ENCODE measurements around the gene RERE. TPM values are rescaled to one million over a fixed set of nuclear protein-coding genes. Genes with fewer than 3 reads are reported as not detected.

Gene RERE
- total RNA-seq, 1 donor from 2014 or later = 1,626 TPM

DNA sequence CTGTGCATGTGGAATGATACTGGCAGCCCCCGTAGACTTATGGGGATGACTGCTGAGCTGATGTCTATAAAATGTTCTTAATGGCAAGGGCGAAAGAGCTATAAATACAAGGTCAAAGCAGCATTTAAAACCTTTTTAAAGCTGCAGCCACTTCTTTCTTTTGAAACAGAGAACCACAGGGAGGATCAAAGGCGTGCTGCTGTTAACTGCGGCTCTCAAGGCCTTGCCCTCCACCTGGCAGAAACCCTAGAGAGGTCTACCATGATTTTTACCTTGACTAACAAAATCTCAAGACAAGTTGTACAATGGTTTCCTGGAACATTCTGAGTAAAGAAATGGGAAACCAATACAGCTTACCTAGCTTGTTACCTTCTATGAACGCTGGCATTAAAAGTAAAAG is 409.8 kb downstream of the RERE start:
- FAIRE-seq = no peak
- DNase-seq (ENCODE audit: low spot score in 2 of 2) = no peak

DNA sequence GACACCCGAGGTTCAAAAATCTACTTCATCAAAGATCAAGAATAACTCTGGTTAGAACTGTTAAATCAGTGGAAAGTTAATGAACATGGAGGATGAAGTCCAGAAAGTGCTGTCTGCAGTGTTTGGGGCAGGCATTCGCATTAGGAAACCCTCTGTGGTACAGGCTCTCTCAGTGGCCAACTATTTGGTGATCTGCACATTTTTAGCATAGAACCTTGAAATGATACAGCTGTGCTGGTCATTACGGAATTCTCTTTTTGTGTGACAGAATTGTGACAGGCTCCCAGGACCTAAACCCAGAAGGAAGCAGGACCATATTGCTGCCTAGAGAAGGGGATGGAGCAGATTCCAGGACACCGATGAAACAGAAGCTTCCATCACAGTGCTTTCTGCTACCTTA is 410.5 kb downstream of the RERE start:
- no peak for DNase-seq (ENCODE audit: low spot score in 2 of 2)
- FAIRE-seq = no peak

DNA sequence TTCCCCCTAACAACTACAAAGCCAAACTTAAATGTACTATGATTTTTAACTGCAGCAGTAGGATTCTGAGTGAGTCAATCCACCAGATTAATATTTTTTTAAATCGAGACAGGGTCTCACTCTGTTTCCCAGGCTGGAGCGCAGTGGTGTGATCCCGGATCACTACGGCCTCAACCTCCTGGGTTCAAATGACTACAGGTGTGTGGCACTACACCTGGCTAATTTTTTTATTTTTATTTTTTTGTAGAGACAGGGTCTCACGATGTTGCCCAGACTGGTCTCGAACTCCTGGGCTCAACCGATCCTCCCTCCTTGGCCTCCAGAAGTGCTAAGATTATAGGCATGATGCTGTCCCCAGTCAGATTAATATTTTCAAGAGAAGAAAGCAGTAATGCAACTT is 411.4 kb downstream of the RERE start:
- FAIRE-seq (no peak), DNase-seq (ENCODE audit: low spot score in 2 of 2) (no peak)

DNA sequence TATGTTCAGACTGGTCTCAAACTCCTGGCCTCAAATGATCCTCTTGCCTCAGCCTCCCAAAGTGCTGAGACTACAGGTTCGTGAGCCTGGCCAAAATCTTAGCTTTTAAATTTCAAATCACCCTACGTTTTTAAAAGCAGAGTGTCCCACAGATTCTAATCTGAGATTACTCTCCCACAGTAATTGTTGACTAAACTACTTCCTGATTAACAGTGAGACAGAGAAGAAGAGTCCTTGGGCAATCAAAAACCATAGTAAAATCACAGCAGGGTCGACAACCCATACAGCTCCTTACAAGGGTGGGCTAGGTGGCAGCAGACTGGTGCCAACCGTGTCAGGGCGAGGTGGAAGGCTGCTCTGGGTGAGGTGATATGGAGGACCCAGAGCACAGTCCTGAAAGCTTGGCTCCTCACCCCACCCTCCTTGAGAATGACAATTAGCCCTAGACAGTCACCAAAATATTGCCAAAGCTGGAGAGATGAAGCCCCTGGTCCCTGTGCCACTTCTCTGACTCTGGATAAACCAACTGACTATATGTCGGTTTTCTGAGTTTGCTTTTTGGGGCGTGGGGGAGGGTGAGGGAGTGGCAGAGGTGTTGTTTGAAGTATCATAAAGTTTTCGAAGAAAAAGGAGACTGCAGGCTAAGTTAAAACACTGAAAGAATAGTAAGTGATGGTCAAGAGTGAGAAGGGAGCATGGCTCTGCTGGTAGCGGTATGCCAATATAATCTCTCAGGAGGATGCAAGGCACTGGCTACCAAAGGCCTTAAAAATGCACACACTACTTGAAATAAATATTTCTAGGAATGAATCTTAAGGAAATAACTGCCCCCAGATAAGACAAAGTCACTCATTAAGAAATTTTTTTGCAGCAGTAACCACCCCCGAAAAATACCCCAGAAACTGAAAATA is 412.7 kb downstream of the RERE start:
- no peak for DNase-seq (ENCODE audit: low spot score in 2 of 2)
- FAIRE-seq = no peak

DNA sequence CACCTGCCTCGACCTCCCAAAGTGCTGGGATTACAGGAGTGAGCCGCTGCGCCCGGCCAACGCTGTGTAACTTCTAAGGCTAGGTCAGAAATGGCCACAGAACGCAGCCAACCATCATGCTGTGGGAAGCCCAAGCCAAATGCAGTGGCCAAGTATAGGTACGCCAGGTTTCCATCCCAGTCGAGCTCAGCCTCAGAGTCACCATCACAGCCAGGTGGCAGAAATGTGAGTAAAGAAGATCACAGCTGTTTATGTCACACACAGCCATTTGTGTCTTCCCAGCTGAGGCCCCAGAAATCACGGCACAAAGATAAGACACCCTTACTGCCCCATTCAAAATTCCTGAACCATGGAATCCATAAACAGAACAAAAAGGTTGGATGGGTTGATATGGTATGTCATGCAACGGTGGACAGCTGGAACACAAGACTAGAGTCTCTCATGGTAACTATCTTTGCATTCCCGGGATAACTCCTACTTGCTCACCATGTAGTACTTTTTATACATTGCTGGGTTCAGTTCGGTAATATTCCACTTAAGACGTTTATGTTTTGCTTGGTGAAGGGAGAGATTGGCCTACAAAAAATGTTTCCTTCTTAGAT is 415.2 kb downstream of the RERE start:
- FAIRE-seq (no peak), DNase-seq (ENCODE audit: low spot score in 2 of 2) (no peak)

DNA sequence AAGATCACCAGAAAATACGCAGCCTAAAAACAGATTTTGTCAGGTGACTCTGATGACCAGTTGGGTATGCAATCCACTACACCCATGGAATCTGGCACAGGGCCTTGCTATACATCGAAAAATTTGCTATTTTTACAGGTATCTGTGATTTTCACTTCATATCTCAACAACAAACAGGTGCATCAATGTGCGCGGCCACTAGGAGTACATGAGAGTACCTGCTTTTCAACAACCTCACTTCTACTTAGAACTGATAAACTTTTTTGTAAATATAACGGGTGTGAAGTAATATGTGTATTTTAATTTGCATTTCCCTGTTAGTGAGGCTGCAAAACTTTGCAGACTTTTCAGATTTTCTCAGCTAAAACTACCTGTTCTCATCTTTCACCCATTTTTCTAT is 418.8 kb downstream of the RERE start:
- no peak for DNase-seq (ENCODE audit: low spot score in 2 of 2)
- no peak for FAIRE-seq

DNA sequence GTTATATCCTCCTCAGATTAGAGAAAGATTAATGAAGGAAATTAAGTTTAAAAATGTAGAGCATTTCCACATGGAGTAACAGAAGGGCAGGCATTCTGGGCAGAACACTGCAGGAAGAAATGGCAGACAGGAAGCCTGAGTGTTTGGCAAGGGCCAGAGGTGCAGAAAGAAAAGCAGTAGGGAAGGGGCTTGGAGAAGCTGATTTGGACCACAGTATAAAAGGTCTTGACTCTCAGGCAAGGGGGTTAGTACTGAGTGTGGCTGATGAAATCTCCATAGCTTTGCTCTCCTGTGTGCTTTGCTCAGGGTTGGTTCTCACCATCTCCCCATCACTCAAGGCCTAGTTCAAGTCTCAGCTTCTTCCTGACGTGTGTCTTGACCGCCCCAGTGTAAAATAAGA is 419.4 kb downstream of the RERE start:
- no peak for DNase-seq (ENCODE audit: low spot score in 2 of 2)
- FAIRE-seq = no peak

DNA sequence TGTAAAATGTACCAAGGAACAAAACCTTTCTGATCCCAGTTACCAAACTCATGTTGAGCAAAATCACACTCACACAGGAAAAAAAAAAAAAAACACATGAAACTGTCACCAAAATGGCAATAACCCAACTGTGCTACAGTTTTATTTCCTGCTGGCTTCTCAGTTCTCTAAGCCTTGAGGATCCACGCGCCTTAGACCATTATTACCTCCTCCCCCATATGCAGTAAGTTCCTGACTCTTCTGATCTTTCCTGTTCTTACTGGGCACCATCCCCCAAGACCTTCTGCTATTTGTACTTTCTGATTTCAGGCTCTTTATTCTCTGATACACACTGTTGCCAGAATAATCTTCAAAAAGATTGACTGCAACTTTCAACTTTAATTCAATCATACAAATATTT is 419.9 kb downstream of the RERE start:
- no peak for FAIRE-seq

DNA sequence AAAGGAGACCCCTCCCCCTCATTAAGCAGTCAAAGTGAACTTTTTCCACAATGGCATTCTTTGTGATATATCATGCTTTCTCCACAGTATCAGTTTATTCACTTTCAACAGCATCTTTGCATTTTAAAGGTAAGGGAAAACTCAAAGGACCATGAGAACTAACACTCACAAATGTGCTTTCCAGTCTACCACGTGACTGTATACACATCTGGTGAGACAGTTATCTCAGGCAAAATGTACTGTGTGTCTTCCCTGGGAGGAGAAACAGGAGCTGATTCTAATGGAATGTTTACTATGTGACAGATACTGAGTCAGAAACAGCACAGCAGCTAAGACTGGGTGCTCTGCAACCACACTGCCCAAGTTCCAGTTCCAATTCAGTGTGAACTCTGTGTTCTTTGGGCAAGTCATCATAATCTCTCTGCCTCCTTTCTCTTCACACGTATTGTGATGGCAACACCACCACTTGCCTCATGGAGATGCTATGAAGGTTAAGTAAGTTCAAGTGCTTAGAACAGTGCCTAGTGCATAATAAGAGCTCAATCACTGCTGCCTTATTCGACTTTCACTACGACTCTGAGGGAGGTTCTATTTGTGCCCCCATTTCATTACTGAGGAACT is 420.5 kb downstream of the RERE start:
- FAIRE-seq = no peak
- no peak for DNase-seq (ENCODE audit: low spot score in 2 of 2)

More for the DNA sequence above, 419.9 kb downstream of the RERE start:
- DNase-seq (ENCODE audit: low spot score in 2 of 2) = no peak

DNA sequence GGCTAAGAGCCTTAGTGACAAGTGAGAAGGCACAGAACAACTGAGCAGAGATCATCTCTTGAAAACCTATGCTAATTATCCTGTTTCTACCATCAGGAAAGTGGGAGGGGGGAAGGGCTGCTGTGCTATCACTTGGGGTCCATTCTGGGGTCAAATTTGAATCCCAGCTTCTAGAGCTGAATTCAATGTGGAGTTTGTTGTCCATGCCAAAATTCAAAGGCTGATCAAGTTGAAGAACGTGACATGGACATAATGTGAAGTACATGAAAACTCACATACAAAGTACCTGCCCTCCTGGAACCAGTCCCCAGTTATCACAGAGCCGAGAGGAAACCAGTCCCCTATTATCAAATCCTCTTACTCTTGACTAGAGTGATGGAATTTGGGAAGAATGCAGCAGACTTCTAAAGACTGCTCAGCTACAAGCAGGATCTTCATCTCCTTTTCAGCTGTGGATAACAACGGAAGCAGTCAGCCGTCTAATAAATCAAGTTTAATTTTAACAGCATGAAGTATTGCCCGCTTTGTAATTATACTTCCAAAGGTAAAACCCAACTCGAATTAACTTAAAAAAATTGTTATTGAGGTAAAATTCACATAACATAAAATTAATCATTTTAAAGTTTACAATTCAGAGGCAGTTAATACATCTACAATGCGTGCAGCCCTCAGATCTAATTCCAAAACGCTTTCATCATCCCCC is 421.2 kb downstream of the RERE start:
- no peak for DNase-seq (ENCODE audit: low spot score in 2 of 2)
- FAIRE-seq = no peak

DNA sequence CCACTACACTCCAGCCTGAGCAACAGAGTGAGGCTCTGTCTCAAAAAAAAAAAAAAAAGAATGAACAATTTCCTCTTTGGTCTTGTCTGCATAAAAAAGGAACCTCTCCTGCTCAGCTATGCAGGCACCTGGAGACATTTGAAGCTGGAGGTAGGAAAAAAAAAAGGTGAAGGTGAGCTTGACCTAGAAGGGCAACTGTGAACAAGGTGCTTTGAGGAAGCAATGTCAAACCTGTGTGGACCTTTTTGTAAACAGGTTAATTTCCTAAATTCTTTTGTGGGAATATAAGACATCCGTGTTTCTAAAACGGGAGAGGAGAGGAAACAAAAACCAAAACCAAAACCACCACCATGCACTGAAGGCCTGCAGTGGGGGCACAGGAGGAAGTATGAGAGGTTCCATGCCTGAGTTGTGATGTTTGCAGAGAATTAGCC is 422.0 kb downstream of the RERE start:
- DNase-seq (ENCODE audit: low spot score in 2 of 2) (no peak), FAIRE-seq (no peak)

DNA sequence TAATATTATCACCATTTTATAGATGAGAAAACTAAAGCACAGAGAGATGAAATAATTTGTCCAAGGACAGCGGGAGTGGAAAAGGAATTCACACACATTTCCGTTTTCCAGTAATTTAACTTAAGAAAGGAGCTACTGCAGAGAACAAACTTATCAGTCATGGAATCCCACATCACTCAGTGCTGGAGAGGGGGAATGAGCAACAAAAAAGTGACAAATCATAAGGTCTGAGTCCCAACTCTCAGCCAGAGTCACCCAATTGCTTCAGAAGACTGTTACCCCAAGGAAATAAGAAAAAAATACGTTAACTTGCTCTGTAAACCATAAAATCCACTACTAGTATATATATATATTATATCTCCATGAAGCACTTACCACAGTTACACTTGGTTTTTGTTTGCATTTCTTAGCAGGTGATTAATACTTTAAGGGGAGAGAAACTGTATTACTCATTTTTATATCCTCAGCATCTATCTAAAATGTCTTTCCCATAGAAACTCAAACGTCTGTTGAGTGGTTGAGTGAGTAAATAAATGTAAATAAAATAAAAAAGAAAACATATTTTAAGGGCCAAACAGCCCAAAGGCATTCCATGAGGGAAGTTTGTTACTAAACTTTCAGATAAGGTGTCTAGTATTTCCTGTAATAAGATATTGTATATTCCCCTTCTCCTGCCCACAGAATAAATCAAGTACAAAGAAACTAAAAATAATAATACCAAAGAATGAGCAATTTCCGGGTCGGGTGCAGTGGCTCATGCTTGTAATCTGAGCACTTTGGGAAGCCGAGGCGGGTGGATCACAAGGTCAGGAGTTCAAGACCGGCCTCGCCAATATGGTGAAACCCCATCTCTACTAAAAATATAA is 422.8 kb downstream of the RERE start:
- FAIRE-seq = no peak
- DNase-seq (ENCODE audit: low spot score in 2 of 2) = no peak

DNA sequence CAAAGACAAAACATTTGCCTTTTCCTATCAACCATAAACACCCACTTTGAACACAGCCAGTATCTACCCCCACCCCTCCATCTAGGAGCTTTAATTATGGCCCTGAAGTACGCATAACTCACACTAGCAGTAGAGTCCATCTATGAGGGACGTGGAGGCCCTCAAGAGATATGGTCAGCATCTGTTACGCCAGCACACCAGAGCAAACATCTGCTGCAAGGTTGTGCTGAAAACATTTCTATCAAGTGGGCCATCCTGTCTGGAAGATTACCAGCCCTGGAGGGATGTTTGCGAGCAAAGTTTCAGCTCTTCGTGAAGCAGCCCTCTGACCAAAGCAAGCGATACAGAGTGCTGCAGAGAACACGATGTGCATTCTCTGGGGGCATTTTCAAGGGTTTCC is 424.9 kb downstream of the RERE start:
- no peak for FAIRE-seq
- DNase-seq (ENCODE audit: low spot score in 2 of 2) = no peak

DNA sequence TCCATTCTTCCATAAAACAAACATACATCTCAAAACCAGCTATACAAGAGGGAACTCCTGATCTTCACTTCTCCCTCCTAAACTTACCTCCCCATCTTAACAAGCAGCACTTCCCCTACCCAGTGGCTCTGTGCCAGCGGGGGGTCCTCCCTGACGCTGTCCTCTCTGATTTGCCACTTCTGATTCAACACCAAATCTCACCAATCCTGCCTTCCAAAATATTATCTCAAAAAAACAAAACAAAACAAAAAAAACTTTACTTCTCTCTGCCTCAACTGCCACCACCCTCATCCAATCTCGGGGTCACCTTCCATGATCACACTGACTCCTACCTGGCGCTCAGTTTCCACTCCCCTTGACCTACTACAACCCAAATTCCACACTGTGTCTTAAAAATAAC is 426.7 kb downstream of the RERE start:
- FAIRE-seq (no peak), DNase-seq (ENCODE audit: low spot score in 2 of 2) (no peak)

DNA sequence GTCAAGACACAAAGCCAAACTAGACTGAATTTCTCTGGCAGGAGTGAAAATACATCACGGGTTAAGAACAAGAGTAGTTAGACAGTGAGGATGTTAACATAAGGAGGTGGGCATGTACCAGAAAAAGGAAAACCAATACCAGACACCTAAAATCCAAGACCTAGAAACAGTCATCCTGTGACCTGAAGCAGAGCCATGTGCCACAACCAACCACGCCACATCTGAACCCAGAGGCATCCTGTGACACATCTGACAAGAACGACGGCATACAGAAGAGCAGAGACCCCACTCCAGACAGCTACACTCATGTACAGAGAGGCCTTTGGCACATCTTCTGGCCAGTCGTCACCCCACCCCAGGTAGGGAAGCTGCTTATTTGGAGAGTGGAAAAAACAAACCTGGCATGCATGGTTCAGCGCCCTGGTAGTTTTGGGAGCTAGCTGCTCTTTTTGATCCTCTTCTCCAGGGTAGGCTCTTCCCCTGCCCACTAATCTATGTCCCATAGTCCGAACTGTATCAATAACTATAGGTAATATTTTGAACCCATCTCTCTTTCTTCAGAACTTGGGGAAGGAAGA is 427.4 kb downstream of the RERE start:
- no peak for FAIRE-seq
- no peak for DNase-seq (ENCODE audit: low spot score in 2 of 2)

DNA sequence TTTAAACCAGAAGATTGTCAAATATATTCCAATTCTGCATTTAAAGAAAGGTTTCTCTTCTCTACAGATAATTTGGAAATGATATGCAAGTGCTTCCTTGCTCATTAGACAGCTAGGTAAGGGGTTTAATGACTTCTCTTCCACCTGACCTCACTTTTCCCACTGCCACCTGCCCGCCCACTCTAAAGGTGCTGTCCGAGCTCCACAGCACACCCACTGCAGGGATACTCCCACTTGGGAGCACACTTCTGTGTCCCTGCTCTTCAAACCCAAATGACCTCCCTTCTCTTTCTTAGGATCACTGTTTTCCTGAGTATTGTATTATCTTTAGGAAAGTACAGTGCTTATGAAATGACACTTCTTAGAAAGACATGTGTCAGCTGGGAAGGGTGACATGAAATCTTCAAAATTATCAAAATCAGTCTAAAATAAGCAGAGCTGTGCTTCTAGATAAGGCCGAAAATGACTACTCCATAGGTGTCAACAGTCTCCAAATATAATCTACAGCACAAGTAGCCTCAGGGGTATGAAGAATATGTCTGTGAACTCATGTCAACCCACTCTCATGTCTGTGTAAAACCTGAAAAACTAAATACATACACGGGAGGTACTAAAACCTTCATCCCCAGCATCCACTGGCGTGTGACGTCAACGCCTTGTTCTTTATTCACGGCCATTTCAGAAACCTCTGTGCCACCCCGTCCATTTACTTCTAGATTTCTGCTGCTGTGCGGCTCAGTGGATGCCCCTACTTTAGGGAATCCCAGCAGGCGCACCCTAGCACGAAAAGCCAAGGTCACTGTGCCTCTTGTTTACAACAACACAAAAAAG is 428.5 kb downstream of the RERE start:
- DNase-seq (ENCODE audit: low spot score in 2 of 2) = no peak
- no peak for FAIRE-seq

DNA sequence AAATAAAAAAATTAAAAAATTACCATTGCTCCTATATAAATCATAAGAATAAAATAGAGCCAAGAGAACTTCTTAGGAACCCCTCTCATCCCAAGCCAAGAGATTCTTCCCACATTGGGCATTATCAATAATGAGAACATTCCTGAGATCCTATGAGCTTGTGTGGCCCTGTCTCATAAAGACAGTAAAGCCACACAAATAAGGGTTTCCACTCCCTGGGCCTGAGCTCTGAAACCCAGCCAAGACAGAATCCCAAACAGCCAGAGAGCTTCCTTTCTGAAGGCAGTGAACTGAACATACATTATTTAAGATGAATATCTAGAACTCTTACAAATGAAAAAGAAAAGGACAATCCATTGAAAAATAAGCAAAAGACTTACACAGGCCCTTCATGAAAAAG is 431.2 kb downstream of the RERE start:
- FAIRE-seq = no peak
- no peak for DNase-seq (ENCODE audit: low spot score in 2 of 2)

DNA sequence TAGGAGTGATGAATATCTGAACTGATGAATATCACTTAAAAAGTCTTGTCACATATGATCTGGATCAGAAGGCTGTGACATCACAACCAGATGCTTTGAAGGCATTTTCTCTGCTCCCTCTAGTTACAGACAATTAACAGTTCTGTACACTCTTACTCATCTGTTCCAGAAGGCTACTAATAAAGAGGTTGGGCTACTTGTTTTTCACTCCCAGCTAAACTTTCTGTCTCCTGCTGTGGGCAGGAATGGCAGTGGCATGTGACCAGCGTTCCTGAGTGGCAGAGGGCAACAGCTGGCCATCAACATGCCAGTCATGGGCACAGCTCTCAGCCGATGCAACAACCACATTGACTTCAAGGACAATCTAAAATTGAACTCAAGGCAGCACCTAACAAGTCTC is 432.9 kb downstream of the RERE start:
- DNase-seq (ENCODE audit: low spot score in 2 of 2) (no peak), FAIRE-seq (no peak)

DNA sequence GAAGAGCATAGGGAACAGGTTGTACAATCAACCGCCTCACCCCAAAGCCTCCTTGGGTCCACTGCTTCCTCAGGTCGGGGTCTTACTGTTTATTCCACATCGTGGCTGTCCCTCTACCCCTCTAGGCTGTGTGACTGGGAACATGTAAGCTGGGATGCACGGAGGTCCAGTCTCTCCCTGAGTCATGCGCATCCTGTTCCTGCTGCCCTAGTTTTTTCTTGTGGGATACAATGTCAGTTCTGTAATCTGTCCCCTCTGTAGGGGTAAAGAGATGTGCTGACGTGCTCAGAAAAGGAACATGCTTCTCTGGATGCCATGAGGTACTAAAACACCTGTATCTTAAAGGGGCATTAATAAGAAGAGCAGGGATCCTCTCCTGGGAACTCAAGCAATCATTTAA is 433.4 kb downstream of the RERE start:
- DNase-seq (ENCODE audit: low spot score in 2 of 2) = no peak
- FAIRE-seq = no peak
